NOMO-1 treated with DMSO at 0.1 percent for 48 hours (cell line): ENCODE data around the gene EYA2.
"Not testable (repeated sequence)": the region's sequence is repeated elsewhere in the genome, so short reads cannot be mapped to it uniquely, and the experiment has no call there.

ENCODE experiments used
- DNase-seq: peaks from one replicate; lab custom pipeline; 2025; ENCODE audit not compliant: unreplicated experiment; lab: John Stamatoyannopoulos, UW

The EYA2 gene

DNA sequence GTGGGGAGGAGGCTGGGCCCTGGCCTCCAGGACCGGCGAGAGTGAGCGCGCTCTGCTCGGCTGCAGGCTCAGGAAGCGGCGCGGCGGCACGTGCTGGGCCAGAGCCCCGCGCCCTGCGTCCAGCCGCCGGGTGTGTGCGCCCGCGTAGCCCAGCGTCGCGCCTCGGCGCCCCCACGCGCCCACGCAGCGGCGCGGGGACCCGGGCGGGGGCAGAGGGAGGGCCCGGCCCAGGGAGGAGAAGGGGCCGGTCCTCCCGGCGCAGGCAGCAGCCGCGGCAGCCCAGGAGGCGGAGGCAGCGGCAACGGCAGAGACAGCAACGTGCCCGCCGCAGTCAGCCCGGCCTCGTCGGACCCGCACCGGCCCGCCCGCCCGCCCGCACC is at the start of gene EYA2:
Gene EYA2 (plus strand): TSS at position 265 of the 380 bp plus-strand sequence. CDS start 95,168 bp downstream, outside the sequence.
- no peak for DNase-seq

DNA sequence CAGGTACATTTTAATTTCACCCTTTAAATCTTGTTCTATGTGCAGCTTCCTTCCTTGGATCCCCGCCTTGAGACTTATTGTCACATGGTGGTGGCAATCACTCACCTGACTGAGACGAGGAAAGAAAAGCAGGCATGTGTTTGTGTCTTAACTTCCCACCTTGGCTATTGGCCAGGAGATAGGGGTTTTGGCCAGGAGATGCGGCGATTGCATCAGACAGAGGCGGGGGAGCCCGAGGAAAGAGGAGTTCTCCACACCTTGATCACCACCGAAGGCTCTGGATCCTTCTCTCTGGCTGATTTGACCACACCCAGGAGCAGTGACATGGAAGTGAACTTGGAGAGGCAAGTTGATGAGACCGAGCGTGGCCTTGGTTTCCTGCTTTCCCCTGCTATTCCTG is 49.7 kb upstream of the EYA2 start:
- DNase-seq: no peak

DNA sequence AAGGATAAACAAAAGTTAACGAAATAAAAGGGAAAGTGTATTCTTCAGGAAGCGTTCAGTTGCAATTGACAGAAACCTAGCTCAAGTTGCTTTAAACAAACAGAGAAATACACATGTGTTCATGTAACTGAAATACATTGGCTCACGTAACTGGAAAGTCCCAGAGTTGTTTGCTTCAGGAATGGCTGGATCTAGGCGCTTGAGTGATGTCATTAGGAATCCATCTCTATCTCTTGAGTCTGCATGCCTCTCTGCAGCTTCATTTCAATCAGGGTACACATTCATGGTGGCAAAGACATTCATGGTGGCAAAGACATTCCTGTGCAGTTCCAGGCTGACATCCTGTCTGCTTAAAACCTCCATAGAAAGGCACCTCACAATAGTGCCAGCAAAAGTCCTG is 45.4 kb upstream of the EYA2 start:
- no peak for DNase-seq

- DNase-seq: no peak
These were observed 44.9 kb upstream of the EYA2 start for GRCh38 chr20:46849751-46850150.

GRCh38 chr20:46850416-46850815 is 44.2 kb upstream of the EYA2 start:
- no peak for DNase-seq

DNA sequence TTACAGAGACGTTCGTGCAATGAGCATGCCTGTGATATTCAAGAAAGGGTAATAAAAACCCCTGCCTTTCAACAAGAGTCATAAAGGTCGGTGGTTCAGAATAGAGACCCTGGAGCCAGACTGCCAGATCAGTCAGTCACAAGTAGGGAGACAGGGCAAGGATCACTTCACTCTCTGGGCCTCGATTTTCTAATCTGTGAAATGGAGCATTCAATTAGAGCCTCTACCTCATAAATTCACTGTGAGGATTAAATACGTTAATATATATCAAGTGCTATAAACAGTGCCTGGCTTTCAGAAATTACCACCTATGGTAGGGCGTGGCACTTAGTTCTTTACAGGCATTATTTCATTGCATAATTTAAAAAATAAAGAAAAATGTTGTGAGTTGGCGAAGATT is 43.7 kb upstream of the EYA2 start:
- no peak for DNase-seq

- DNase-seq: no peak
These were observed 42.9 kb upstream of the EYA2 start for GRCh38 chr20:46851746-46852145.

GRCh38 chr20:46852313-46852712 is 42.3 kb upstream of the EYA2 start:
- DNase-seq: no peak

GRCh38 chr20:46853926-46854325 is 40.7 kb upstream of the EYA2 start:
- no peak for DNase-seq

DNA sequence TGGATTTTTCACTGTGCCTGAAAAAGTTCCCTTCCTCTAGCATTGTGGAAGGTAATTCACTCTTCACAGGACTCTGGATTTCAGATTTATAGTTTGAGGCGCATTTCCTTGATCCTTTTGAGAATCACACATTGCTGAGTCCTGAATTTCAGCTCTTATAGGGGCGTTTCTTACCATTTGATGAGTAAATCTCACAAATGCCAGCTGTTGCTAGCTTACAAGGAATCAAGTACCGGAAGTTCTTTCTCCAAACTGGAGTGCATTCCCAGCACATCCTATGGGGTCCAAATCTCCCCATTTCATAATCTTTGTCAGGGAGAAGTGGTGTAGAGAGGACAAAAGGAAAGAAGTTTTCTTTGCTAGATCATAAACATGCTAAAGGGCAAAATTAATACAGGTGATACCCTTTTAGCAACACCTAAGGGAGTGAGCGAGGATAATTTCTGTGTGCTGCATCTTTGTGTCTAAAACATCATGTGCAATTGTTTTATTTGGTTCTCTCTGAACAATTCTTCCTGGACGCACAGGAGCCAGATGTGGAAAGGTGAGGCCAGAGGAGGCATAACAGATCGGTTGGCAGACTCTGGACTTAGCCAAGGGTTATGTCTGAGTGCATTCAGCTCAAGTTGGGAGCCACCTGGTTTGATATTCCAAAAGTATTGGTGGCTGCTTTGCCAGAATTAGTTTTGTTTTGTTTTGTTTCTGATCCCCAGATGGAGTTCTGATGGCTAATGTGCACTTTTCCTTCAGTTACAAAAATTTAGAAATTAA is 37.4 kb upstream of the EYA2 start:
- DNase-seq: no peak

DNA sequence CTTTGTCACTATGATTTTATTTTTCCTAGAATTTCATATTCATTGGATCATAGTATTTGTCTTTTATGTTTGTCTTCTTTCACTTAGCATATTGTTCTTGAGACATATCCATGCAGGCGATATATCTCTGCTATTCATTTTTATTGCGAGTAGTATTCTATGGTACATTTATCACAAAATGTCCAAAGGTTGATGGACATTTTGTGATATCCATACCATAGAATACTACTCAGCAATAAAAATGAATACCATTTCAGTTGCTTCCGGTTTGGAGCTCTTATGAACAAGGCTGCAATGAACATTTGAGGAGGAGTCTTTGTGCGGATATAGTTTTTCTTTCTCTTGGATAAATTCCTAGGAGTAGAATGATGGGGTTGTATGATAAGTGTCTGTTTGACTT is 28.8 kb upstream of the EYA2 start:
- DNase-seq: no peak

- no peak for DNase-seq
These were observed 24.6 kb upstream of the EYA2 start for GRCh38 chr20:46870041-46870440.

DNA sequence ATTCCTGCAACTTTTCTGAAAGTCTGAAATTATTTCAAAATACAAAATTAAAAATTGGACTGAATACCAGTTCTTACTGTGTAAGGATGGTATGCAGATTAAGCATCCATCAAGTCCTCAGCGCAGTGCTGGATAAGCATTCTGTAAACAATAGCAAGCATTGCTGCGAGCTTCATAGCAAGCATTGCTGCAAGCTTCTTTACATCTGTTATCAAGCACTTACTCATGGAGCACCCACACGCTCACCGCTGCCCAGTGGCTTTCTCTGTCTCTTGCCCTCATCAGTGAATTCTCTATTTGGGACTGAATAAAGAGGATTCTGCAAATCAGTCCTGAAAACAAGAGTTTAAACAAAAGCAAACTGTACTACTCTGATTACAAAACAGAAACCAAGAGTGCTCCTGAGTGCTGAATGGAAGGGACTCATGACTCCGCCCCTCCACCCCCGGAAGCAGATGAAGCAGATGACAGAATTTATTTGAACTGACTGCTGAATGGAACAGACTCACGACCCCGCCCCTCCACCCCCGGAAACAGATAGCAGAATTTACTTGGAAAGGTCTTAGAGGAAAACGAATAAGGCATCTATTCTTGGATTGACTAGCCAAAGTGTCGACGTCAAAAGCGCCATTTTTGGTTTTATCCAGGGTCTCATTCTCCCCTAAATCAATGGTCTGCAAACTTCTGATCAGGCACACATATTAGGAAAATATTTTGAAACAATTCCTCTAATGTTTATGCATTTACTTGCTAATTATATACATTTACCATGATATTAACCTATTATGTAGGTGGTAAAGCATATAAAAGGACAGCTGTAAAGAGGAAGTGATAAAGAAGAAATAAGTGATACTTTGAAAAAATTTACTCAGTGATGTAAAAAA is 22.1 kb upstream of the EYA2 start:
- no peak for DNase-seq

DNA sequence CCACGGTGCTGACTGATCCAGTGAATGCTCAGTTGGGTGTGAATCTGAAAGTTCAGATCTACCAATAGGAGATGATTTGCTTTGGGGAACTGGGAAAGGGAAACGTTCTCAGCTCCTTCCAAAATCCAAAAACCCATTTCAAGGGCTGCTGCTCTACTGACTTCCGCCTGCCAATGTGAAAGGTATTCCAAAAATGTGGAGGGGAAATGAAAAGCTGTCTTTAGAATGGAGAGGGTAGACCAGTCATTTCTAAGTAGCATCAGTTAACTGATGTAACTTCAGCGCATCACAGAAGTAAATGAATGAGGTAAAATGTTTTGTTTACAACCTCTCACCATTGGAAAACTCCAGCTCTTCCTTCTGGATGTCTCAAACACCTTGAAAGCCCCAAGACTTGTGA is 19.6 kb upstream of the EYA2 start:
- no peak for DNase-seq

- no peak for DNase-seq
These were observed 15.3 kb upstream of the EYA2 start for GRCh38 chr20:46879386-46879785.

- not testable (repeated sequence) for DNase-seq
These were observed 14.7 kb upstream of the EYA2 start for GRCh38 chr20:46879963-46880362.

DNA sequence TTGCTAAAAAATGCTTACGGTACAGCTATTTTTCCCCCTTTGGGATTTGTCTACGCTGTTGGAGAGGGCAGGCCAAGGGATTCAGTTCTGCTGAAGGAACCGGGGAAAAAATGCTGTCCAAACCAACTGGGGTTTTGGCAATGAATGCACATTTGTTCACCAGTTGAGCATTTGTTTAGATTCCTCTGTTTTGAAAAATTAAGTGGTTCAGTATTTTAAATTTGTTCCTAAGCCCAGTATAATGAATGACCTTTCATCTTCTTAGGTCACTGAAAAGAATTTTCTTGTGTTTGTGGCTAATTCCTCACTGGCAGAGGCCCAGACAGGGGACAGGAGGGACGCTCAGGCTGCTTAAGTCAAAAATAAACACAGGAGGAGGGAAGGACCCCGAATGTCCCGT is 10.8 kb upstream of the EYA2 start:
- no peak for DNase-seq

DNA sequence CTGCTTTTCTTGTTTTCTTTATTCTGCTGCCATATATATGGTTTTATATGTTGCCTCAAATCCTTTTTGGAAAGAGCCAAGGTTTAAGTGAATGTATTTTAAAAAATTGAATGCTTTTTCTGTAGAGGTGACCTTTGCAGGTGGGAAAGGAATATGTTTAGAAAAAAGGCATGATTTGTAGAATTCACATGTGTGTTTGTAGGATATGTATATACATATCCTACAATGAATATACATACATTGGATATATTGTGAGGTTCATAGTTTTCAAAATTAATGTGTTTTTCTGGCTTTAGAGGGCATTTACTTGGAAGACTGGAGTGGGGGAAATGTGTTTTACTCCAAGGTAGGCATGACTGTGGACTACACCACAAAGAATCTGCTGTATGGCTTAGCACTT is 4.0 kb upstream of the EYA2 start:
- DNase-seq: no peak

GRCh38 chr20:46893051-46893450 is 1.6 kb upstream of the EYA2 start:
- no peak for DNase-seq

DNA sequence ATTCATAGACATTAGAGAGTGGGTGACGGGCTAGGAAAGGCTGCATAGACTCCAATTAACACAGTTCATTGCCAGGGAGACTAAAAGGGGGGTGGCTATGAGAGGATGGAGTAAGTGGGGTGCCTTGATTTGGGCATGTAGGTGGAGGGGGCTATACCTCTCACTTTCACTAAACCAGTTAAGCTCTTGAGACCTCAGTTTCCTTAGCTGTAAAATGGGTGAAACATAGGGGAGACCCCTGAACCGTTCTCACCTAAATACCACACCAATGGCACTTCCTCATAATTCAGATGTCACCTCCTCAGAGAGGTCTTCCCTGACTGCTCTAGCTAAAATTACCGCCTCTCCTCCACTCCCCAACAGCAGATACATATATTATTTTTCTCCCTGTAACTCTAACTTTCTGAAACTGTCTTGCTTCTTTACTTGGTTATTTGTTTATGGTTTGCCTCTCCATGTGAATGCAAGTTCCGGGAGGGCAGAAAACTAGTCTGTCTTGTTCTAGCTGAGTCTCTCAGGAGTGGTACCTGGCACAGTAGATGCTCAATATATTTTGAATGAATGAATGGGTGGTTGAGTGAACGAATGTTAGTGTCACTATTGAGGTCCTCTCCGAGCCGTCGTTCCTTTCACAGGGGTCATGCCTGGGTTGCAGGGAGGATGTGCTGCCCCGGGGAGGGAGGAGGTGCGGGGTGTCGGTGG is 615 bp upstream of the EYA2 start:
- no peak for DNase-seq

- DNase-seq: no peak
These were observed 595 bp downstream of the EYA2 start for GRCh38 chr20:46894971-46895905.
